Esophagus (tissue), 2 donors: ENCODE data around the gene SMAD7. TPM values are rescaled to one million over a fixed set of nuclear protein-coding genes. Genes with fewer than 3 reads are reported as not detected.

ENCODE experiments used
- H3K27ac ChIP-seq, 2 donors: one replicate each; pipeline ENCODE4 v1.5.1; 2013; ENCODE audit warnings: low read depth in 2 of 2, mild to moderate bottlenecking in 2 of 2, inconsistent platforms in 1 of 2, low read length in 1 of 2, moderate library complexity in 1 of 2
- H3K27me3 ChIP-seq, 2 donors: one replicate each; pipeline ENCODE4 v1.6.1; 2013; ENCODE audit warnings: low read length in 2 of 2, control low read depth in 1 of 2, mild to moderate bottlenecking in 1 of 2; ENCODE audit not compliant: insufficient read depth in 2 of 2, control insufficient read depth in 1 of 2
- H3K36me3 ChIP-seq, 2 donors: one replicate each; pipeline ENCODE4 v1.6.1; 2013; ENCODE audit warnings: low read length in 1 of 2; ENCODE audit not compliant: control insufficient read depth in 2 of 2, insufficient read depth in 2 of 2
- H3K4me1 ChIP-seq, 2 donors: one replicate each; pipeline ENCODE4 v1.6.1; 2013; ENCODE audit warnings: low read length in 1 of 2; ENCODE audit not compliant: control insufficient read depth in 2 of 2, insufficient read depth in 2 of 2
- H3K4me3 ChIP-seq, 2 donors: one replicate each; pipeline ENCODE4 v1.5.1; 2013; ENCODE audit warnings: low read length in 2 of 2, mild to moderate bottlenecking in 2 of 2, low read depth in 1 of 2, moderate library complexity in 1 of 2
- H3K9me3 ChIP-seq, 2 donors: one replicate each; pipeline ENCODE4 v1.6.1; 2013; ENCODE audit warnings: mild to moderate bottlenecking in 2 of 2, low read depth in 1 of 2, low read length in 1 of 2, moderate library complexity in 1 of 2; ENCODE audit not compliant: control insufficient read depth in 2 of 2, insufficient read depth in 1 of 2
- WGBS, 2 donors: extraction: QIAGEN DNeasy Blood & Tissue Kit; methylation state at CpG; one replicate each; pipeline ENCODE4 v1.1.7; 2013; 5-methylcytosine and 5-hydroxymethylcytosine counted together
- polyA plus RNA-seq, 2 donors: library from polyadenylated mRNA; stranded (reverse); fragments of 200-250 nt; gene quantifications; one replicate each; pipeline ENCODE4 v1.2.3, GENCODE V29; 2013
- donor health status: healthy with polysubstance abuse.
- donor health status: Bipolar disorder and iron deficiency.

Gene SMAD7
- polyA plus RNA-seq, 2 donors = 3.5 to 4.4 TPM

- 62 to 71% methylated on average over 12 of the region's 12 CpGs for WGBS, 2 donors
- Histone ChIP-seq H3K9me3 (no peaks in the 10 kb centered on the region), H3K36me3 (no peaks in the 10 kb centered on the region), H3K27me3 (no peaks in the 10 kb centered on the region), H3K4me3 (no peak overlapping the region), H3K4me1 (peaks cover 2 to 3% of the 10 kb centered on the region in 2 donors), H3K27ac (no peak overlapping the region)
Measured at GRCh38 chr18:48878471-48878870, 72.3 kb downstream of the SMAD7 start.

GRCh38 chr18:48877941-48878340, 72.8 kb downstream of the SMAD7 start:
- H3K27me3 ChIP-seq = no peaks in the 10 kb centered on the region
- no peaks in the 10 kb centered on the region for H3K36me3 ChIP-seq
- H3K4me3 ChIP-seq = no peak overlapping the region
- WGBS, 2 donors = 84 to 93% methylated on average over 3 of the region's 3 CpGs
- peaks cover 2 to 3% of the 10 kb centered on the region in 2 donors for H3K4me1 ChIP-seq
- H3K9me3 ChIP-seq = no peaks in the 10 kb centered on the region
- H3K27ac ChIP-seq = no peak overlapping the region

GRCh38 chr18:48876590-48876989, 74.2 kb downstream of the SMAD7 start:
- H3K9me3 ChIP-seq = no peaks in the 10 kb centered on the region
- no peak overlapping the region for H3K27ac ChIP-seq
- no peaks in the 10 kb centered on the region for H3K27me3 ChIP-seq
- WGBS, 2 donors = 92 to 94% methylated on average over 6 of the region's 6 CpGs
- H3K36me3 ChIP-seq = no peaks in the 10 kb centered on the region
- H3K4me3 ChIP-seq = no peak overlapping the region
- H3K4me1 ChIP-seq = peaks cover 2 to 3% of the 10 kb centered on the region in 2 donors

- Histone ChIP-seq H3K27me3 (no peaks in the 10 kb centered on the region), H3K36me3 (no peaks in the 10 kb centered on the region), H3K27ac (no peak overlapping the region), H3K4me3 (no peak overlapping the region), H3K4me1 (peaks cover 2 to 3% of the 10 kb centered on the region in 2 donors), H3K9me3 (no peaks in the 10 kb centered on the region)
- WGBS, 2 donors = 82 to 87% methylated on average over 15 of the region's 15 CpGs
Measured at GRCh38 chr18:48875942-48876511, 74.7 kb downstream of the SMAD7 start.

GRCh38 chr18:48875314-48875941, 75.3 kb downstream of the SMAD7 start:
- Histone ChIP-seq H3K9me3 (no peaks in the 10 kb centered on the region), H3K27me3 (no peaks in the 10 kb centered on the region), H3K36me3 (no peaks in the 10 kb centered on the region), H3K4me1 (peaks cover 2 to 3% of the 10 kb centered on the region in 2 donors), H3K27ac (no peak overlapping the region), H3K4me3 (no peak overlapping the region)
- 94 to 96% methylated on average over 18 of the region's 18 CpGs for WGBS, 2 donors

GRCh38 chr18:48874701-48875162, 76.0 kb downstream of the SMAD7 start:
- H3K4me1 ChIP-seq = peaks cover 2 to 3% of the 10 kb centered on the region in 2 donors
- no peak overlapping the region for H3K27ac ChIP-seq
- H3K4me3 ChIP-seq = no peak overlapping the region
- no peaks in the 10 kb centered on the region for H3K9me3 ChIP-seq
- H3K36me3 ChIP-seq = no peaks in the 10 kb centered on the region
- H3K27me3 ChIP-seq = no peaks in the 10 kb centered on the region
- 85 to 91% methylated on average over 15 of the region's 15 CpGs for WGBS, 2 donors

GRCh38 chr18:48874233-48874632, 76.5 kb downstream of the SMAD7 start:
- no peak overlapping the region for H3K27ac ChIP-seq
- no peak overlapping the region for H3K4me3 ChIP-seq
- WGBS, 2 donors = 84 to 87% methylated on average over 5 of the region's 5 CpGs
- no peaks in the 10 kb centered on the region for H3K36me3 ChIP-seq
- no peaks in the 10 kb centered on the region for H3K27me3 ChIP-seq
- peaks cover 2% of the 10 kb centered on the region in 2 donors for H3K4me1 ChIP-seq
- H3K9me3 ChIP-seq = no peaks in the 10 kb centered on the region

GRCh38 chr18:48872234-48873145, 78.3 kb downstream of the SMAD7 start:
- WGBS, 2 donors = 67 to 80% methylated on average over 20 of the region's 20 CpGs
- H3K4me3 ChIP-seq = no peak overlapping the region

GRCh38 chr18:48871391-48872166, 79.2 kb downstream of the SMAD7 start:
- Histone ChIP-seq H3K4me1 (peaks cover 2 to 3% of the 10 kb centered on the region in 2 donors), H3K9me3 (no peaks in the 10 kb centered on the region), H3K27ac (no peak overlapping the region), H3K4me3 (no peak overlapping the region), H3K36me3 (no peaks in the 10 kb centered on the region), H3K27me3 (no peaks in the 10 kb centered on the region)
- 89 to 95% methylated on average over 23 of the region's 23 CpGs for WGBS, 2 donors

More at GRCh38 chr18:48872234-48873145, 78.3 kb downstream of the SMAD7 start:
- Histone ChIP-seq H3K36me3 (no peaks in the 10 kb centered on the region), H3K4me1 (peaks cover 2 to 3% of the 10 kb centered on the region in 2 donors), H3K27ac (no peak overlapping the region), H3K9me3 (no peaks in the 10 kb centered on the region), H3K27me3 (no peaks in the 10 kb centered on the region)
